H1 (cell line): Measurements from ENCODE around the gene ELOVL6. TPM values are rescaled to one million over a fixed set of nuclear protein-coding genes. Genes with fewer than 3 reads are reported as not detected.
A peak's percentile ranks its signal among the peaks of the same experiment; 100 is the strongest.

Source experiments
- CHD1 ChIP-seq: IDR thresholded peaks from 2 replicates; pipeline ENCODE4 v1.6.1; 2012; ENCODE audit warnings: low read depth, low read length, improper control_type of control experiment
- CREB1 ChIP-seq: IDR thresholded peaks from 2 replicates; pipeline ENCODE4 v1.6.1; 2012; ENCODE audit warnings: inconsistent platforms
- JUND ChIP-seq: IDR thresholded peaks from 2 replicates; pipeline ENCODE4 v1.6.1; 2011; ENCODE audit warnings: mild to moderate bottlenecking, improper control_type of control experiment, low read length
- KDM5A ChIP-seq: fragments of 200-600 bp; IDR thresholded peaks from 2 replicates; pipeline ENCODE4 v1.7.1; 2012; ENCODE audit warnings: mild to moderate bottlenecking, low read length, inconsistent platforms, mixed read lengths
- MAFK ChIP-seq: IDR thresholded peaks from 2 replicates; pipeline ENCODE4 v1.6.1; 2012; ENCODE audit warnings: low read depth, mild to moderate bottlenecking, improper control_type of control experiment, low read length
- POU5F1 ChIP-seq: IDR thresholded peaks from 2 replicates; pipeline ENCODE4 v1.6.1; 2011; ENCODE audit warnings: low read depth, mild to moderate bottlenecking, low read length, moderate library complexity
- RBBP5 ChIP-seq: IDR thresholded peaks from 2 replicates; pipeline ENCODE4 v1.7.1; 2012; ENCODE audit warnings: low read depth, mild to moderate bottlenecking, inconsistent platforms, low read length, moderate library complexity, borderline replicate concordance
- SIRT6 ChIP-seq: IDR thresholded peaks from one replicate; pipeline ENCODE4 v1.7.1; 2012; ENCODE audit warnings: low read length, inconsistent platforms
- TAF1 ChIP-seq: IDR thresholded peaks from 2 replicates; pipeline ENCODE4 v1.6.1; 2011; ENCODE audit warnings: mild to moderate bottlenecking, low read depth, low read length
- polyA plus RNA-seq, 7 experiments: library from polyadenylated mRNA; depleted of rRNA in 3 of 7; stranded (reverse) in 5 of 7; unstranded in 2 of 7; fragments of >200 nt in 5 of 7; fragments of 200-250 nt in 2 of 7; gene quantifications; 1 replicate in 5 of 7; 2 replicates in 1 of 7; 4 replicates in 1 of 7; pipeline versions ENCODE4 v1.2.1 to v1.2.3, GENCODE V29; 2011 to 2013; ENCODE audit warnings: missing spikeins in 2 of 7, mixed read lengths in 2 of 7
- total RNA-seq: library from RNA; stranded (reverse); fragmentation: NEBNext Ultra II Directional; extraction: Animal tissue kit (Norgen Biotek cat#: 25700); gene quantifications from 2 replicates; pipeline ENCODE4 v1.2.1, GENCODE V29; 2021
- TF ChIP-seq, protein P1 (sequence below): fragments of 300-600 bp; sonication (generic); IDR thresholded peaks from 2 replicates; pipeline ENCODE4 v1.7.1; 2012; ENCODE audit warnings: low read length, moderate library complexity, mild to moderate bottlenecking, inconsistent platforms; ENCODE audit not compliant: insufficient replicate concordance

The ELOVL6 gene
- total and polyA plus RNA-seq, 2 of the 8 experiments (the other 6 are each of a cell fraction or from before 2014, with no cell fraction given): 27.8 to 86.6 TPM

DNA sequence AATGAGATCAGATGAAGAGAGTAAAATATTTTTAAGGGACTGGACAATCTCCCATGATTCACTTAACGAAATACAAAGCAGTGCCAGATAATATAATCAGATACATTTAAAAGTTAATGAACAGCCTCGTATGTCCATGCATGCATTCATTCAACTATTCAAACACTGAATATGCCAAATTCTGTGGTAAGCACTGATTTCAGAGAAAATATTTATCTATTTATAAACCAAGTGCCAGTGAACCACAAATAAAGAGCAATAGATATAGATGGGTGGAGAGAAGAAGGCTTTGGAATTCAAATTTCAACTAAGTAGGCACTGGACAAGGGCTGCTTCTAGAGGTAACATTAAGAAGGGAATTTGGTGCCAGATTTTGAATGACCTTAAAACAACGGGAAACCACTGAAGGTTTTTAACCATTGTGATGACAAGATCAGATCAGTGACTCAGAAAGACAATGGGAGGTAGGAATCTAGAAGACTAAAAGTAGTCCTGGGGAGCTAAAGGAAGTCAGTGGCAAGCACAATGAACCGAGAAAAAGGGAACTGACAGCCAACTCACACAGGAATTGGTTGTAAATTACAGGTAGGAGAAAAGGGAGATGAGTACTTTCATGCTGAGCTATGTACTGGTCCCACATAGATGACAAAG, 14.2 kb downstream of the ELOVL6 start (continued):
- no peak for TF ChIP-seq MAFK
- no peak for TF ChIP-seq KDM5A
- peak; percentile 21; the same call in 1 of the 2 replicates for TF ChIP-seq CREB1
- no peak for TF ChIP-seq RBBP5
- TF ChIP-seq, protein P1, sequence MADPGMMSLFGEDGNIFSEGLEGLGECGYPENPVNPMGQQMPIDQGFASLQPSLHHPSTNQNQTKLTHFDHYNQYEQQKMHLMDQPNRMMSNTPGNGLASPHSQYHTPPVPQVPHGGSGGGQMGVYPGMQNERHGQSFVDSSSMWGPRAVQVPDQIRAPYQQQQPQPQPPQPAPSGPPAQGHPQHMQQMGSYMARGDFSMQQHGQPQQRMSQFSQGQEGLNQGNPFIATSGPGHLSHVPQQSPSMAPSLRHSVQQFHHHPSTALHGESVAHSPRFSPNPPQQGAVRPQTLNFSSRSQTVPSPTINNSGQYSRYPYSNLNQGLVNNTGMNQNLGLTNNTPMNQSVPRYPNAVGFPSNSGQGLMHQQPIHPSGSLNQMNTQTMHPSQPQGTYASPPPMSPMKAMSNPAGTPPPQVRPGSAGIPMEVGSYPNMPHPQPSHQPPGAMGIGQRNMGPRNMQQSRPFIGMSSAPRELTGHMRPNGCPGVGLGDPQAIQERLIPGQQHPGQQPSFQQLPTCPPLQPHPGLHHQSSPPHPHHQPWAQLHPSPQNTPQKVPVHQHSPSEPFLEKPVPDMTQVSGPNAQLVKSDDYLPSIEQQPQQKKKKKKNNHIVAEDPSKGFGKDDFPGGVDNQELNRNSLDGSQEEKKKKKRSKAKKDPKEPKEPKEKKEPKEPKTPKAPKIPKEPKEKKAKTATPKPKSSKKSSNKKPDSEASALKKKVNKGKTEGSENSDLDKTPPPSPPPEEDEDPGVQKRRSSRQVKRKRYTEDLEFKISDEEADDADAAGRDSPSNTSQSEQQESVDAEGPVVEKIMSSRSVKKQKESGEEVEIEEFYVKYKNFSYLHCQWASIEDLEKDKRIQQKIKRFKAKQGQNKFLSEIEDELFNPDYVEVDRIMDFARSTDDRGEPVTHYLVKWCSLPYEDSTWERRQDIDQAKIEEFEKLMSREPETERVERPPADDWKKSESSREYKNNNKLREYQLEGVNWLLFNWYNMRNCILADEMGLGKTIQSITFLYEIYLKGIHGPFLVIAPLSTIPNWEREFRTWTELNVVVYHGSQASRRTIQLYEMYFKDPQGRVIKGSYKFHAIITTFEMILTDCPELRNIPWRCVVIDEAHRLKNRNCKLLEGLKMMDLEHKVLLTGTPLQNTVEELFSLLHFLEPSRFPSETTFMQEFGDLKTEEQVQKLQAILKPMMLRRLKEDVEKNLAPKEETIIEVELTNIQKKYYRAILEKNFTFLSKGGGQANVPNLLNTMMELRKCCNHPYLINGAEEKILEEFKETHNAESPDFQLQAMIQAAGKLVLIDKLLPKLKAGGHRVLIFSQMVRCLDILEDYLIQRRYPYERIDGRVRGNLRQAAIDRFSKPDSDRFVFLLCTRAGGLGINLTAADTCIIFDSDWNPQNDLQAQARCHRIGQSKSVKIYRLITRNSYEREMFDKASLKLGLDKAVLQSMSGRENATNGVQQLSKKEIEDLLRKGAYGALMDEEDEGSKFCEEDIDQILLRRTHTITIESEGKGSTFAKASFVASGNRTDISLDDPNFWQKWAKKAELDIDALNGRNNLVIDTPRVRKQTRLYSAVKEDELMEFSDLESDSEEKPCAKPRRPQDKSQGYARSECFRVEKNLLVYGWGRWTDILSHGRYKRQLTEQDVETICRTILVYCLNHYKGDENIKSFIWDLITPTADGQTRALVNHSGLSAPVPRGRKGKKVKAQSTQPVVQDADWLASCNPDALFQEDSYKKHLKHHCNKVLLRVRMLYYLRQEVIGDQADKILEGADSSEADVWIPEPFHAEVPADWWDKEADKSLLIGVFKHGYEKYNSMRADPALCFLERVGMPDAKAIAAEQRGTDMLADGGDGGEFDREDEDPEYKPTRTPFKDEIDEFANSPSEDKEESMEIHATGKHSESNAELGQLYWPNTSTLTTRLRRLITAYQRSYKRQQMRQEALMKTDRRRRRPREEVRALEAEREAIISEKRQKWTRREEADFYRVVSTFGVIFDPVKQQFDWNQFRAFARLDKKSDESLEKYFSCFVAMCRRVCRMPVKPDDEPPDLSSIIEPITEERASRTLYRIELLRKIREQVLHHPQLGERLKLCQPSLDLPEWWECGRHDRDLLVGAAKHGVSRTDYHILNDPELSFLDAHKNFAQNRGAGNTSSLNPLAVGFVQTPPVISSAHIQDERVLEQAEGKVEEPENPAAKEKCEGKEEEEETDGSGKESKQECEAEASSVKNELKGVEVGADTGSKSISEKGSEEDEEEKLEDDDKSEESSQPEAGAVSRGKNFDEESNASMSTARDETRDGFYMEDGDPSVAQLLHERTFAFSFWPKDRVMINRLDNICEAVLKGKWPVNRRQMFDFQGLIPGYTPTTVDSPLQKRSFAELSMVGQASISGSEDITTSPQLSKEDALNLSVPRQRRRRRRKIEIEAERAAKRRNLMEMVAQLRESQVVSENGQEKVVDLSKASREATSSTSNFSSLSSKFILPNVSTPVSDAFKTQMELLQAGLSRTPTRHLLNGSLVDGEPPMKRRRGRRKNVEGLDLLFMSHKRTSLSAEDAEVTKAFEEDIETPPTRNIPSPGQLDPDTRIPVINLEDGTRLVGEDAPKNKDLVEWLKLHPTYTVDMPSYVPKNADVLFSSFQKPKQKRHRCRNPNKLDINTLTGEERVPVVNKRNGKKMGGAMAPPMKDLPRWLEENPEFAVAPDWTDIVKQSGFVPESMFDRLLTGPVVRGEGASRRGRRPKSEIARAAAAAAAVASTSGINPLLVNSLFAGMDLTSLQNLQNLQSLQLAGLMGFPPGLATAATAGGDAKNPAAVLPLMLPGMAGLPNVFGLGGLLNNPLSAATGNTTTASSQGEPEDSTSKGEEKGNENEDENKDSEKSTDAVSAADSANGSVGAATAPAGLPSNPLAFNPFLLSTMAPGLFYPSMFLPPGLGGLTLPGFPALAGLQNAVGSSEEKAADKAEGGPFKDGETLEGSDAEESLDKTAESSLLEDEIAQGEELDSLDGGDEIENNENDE: peak; percentile 49
- no peak for TF ChIP-seq CHD1
- peak; percentile 85 for TF ChIP-seq JUND
- no peak for TF ChIP-seq SIRT6
- no peak for TF ChIP-seq TAF1
- no peak for TF ChIP-seq POU5F1
